Measurements from ENCODE around the gene CHST11. TPM values are rescaled to one million over a fixed set of nuclear protein-coding genes. Genes with fewer than 3 reads are reported as not detected.

Gene CHST11
- total and polyA plus RNA-seq, 9 donors: 4.0 to 39.9 (median 20.1) TPM

GRCh38 chr12:104520242-104520900 lies 63.6 kb downstream of the CHST11 start:
- no peak for DNase-seq
- TF ChIP-seq POLR2A (IDR thresholded peaks at IDR 0.05) (no peak), EP300 (IDR thresholded peaks at IDR 0.05) (no peak)
- Histone ChIP-seq H3K36me3 (no peaks in the 10 kb centered on the region), H3K9me3 (no peaks in the 10 kb centered on the region), H3K4me1 (ENCODE audit: insufficient read depth) (peaks cover 6% of the 10 kb centered on the region), H3K4me3 (no peak overlapping the region), H3K27ac (no peak overlapping the region), H3K27me3 (no peaks in the 10 kb centered on the region)
- intact Hi-C loops (cut with DNase I): no loop called here
- WGBS, 3 donors: 89 to 92% (median 91%) methylated on average over 4 of the region's 4 CpGs

GRCh38 chr12:104521731-104522130 lies 65.0 kb downstream of the CHST11 start:
- DNase-seq: no peak
- 84 to 87% (median 87%) methylated on average over 5 of the region's 5 CpGs for WGBS, 3 donors
- H3K4me3 ChIP-seq: no peak overlapping the region
- intact Hi-C loops (cut with DNase I): no loop called here
- H3K36me3 ChIP-seq: no peaks in the 10 kb centered on the region
- no peak overlapping the region for H3K27ac ChIP-seq
- no peaks in the 10 kb centered on the region for H3K9me3 ChIP-seq
- peaks cover 6% of the 10 kb centered on the region for H3K4me1 ChIP-seq (ENCODE audit: insufficient read depth)
- no peaks in the 10 kb centered on the region for H3K27me3 ChIP-seq
- TF ChIP-seq POLR2A (IDR thresholded peaks at IDR 0.05): no peak
- TF ChIP-seq CTCF (IDR thresholded peaks at IDR 0.05): no peak
- TF ChIP-seq EP300 (IDR thresholded peaks at IDR 0.05): no peak

- no peak for DNase-seq
- intact Hi-C loops (cut with DNase I): no loop called here
- Histone ChIP-seq H3K27ac (no peak overlapping the region), H3K36me3 (no peaks in the 10 kb centered on the region), H3K27me3 (no peaks in the 10 kb centered on the region), H3K4me1 (ENCODE audit: insufficient read depth) (peaks cover 6% of the 10 kb centered on the region), H3K4me3 (no peak overlapping the region), H3K9me3 (no peaks in the 10 kb centered on the region)
- WGBS, 3 donors: 28 to 30% (median 30%) methylated on average over 4 of the region's 4 CpGs
- no peak for TF ChIP-seq EP300 (IDR thresholded peaks at IDR 0.05)
- TF ChIP-seq POLR2A (IDR thresholded peaks at IDR 0.05): no peak
- TF ChIP-seq CTCF (IDR thresholded peaks at IDR 0.05): no peak
Measured at GRCh38 chr12:104522985-104523722, 66.4 kb downstream of the CHST11 start.

GRCh38 chr12:104524034-104524832 lies 67.5 kb downstream of the CHST11 start:
- Histone ChIP-seq H3K4me1 (ENCODE audit: insufficient read depth) (peaks cover 6% of the 10 kb centered on the region), H3K9me3 (no peaks in the 10 kb centered on the region), H3K36me3 (no peaks in the 10 kb centered on the region), H3K4me3 (no peak overlapping the region), H3K27me3 (no peaks in the 10 kb centered on the region), H3K27ac (no peak overlapping the region)
- no peak for DNase-seq
- WGBS, 3 donors: 48 to 67% (median 62%) methylated on average over 7 of the region's 7 CpGs
- TF ChIP-seq EP300 (IDR thresholded peaks at IDR 0.05) (no peak), POLR2A (IDR thresholded peaks at IDR 0.05) (no peak), CTCF (IDR thresholded peaks at IDR 0.05) (no peak)
- intact Hi-C loops (cut with DNase I): no loop called here

Data from ovary (tissue), 9 donors.